Measurements from ENCODE around the gene PPIG.
"Not testable (repeated sequence)": the region's sequence is repeated elsewhere in the genome, so short reads cannot be mapped to it uniquely, and the experiment has no call there.

The PPIG gene

DNA sequence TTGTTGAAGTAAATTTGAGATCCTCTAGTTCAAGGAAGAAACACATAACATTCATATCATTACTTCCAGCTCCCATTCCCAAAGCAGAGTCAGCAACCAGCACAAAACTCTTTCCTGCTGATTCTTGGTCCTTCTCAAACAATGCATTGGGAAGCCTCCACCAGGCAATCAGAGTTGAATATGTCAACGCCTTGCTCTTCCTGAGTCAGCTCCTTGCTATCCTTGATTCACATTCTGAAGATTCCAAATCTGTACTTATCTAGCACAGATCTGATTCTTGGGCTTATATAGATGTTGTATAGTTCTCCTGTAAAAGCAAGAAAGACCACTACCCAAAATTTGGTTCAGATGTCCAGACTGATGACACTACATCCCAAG is 80.4 kb downstream of the PPIG start:
- DNase-seq (ENCODE audit: low read depth in 2 of 2), result no peak

DNA sequence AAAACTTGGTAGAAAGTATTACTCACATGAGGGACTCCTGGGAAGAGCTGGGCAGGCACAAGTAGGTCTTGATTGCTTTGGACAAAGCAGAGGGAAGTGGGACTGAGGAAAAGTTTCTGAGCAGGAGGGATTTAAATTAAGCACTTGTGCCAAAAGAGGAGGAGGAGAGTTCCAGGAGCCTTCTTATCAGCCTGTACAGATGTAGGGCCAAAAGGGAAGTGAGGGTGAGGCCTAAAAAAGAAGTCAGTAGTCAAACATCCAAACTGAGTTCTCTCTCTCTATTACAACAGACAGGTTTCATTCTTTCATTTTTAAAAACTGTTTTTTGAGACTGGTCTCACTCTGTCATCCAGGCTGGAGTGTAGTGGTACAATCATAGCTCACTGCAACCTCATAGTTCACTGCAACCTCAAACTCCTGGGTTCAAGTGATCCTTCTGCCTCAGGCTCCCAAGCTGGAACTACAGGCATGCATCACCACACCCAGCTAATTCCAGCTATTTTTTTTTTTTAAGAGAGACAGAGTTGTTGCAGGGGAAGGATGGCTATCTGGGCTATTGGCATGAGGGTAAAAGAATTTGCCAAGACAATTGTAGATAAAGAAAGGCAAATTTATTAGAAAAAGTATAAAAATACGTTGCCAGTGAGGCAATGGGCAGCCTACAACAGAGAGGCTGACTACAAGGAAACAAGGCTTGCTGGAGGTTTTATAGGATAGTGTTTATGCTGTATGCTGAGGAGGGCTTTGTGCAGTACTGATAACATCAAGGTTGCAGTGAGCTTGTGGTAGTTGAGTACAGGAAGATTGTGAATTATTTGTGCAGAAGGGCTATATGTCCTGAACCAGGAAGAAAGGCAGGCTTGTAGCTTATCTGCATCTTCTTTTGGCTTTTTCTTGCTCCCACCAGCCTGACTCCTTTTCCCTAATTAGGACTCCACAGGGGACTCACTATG is 81.1 kb downstream of the PPIG start:
- no peak for DNase-seq (ENCODE audit: low read depth in 2 of 2)

DNA sequence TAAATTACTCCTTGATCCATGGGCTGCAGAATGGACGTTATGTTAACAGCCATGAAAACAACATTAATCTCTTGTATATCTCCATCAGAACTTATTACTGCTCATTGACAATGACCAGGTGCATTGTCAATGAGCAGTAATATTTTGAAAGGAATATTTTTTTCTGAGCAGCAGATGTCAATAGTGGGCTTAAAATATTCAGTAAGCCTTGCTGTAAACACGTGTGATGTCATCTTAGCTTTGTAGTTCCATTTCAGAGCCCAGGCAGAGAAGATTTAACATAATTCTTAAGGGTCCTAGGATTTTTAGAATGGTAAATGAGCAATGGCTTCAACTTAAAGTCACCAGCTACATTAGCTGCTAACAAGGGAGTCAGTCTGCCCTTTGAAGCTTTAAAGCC is 83.4 kb downstream of the PPIG start:
- no peak for DNase-seq (ENCODE audit: low read depth in 2 of 2)

DNA sequence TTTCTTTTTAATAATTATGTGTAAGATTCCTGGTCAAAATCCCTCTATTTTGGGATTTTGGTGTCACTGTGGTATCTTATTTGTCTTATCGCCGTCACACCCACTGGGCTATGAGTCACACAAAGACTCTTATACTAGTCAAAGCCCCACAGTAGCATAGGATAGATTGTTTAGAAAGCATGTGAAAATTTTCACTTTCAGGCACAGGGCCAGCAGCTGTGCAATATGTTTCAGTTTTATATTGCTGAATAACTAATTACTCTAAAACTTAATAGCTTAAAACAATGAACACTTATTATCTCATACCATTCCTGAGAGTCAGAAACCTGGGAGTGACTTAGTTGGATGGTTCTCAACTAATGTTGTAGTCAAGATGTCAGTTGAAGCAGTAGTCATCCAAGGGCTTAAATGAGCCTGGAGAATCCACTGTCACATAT is 86.1 kb downstream of the PPIG start:
- DNase-seq (ENCODE audit: low read depth in 2 of 2), result no peak

DNA sequence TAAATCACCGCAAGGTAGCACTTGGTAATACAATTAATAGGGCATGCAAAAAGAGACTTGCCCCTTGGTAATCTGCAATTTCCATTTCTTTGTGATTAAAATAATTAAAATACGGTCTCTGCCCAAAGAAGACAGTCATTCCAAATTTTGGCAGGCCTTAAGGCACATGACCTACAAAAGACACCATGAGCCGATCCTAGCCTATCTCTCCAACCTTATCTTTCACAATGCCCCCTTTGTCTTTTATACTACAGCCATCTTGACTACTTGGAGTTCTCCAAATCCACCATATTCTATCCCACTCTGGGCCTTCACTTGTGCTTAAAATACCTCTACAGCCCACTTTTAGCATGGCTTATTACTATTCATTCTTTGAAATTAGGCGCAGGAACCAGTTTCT is 86.8 kb downstream of the PPIG start:
- no peak for DNase-seq (ENCODE audit: low read depth in 2 of 2)

DNA sequence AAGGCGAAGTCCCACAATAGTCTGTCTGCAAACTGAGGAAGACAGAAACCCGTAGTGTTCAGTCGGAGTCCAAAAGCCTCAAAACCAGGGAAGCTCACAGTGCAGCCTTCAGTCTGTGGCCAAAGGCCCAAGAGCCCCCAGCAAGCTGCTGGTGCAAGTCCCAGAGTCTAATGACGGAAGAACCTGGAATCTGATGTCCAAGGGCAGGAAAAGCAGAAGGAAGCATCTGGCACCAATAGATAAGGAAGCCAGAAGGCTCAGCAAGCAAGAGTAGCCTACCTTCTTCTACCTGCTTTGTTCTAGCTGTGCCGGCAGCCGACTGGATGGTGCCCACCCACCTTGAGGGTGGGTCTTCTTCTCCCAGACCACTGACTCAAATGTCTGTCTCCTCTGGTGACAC is 88.3 kb downstream of the PPIG start:
- no peak for DNase-seq (ENCODE audit: low read depth in 2 of 2)

DNA sequence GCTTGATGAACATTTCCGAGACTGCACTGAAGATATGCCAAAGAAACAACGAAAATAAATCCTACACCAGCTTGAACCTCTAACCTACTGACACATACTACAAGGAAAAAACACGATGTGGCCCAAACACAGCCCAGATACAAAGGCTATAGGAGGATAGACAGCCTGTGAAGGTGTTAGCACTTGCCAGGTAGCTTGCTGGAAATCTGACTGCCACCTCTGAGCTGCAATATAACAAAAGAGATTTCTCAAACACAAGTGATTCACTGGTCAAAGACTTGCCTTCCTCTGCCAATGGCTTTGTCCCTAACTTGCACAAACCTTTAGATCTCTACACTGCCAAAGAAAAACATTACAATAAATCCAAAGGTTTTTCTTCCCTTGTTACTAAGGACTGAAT is 89.0 kb downstream of the PPIG start:
- DNase-seq (ENCODE audit: low read depth in 2 of 2), result no peak

DNA sequence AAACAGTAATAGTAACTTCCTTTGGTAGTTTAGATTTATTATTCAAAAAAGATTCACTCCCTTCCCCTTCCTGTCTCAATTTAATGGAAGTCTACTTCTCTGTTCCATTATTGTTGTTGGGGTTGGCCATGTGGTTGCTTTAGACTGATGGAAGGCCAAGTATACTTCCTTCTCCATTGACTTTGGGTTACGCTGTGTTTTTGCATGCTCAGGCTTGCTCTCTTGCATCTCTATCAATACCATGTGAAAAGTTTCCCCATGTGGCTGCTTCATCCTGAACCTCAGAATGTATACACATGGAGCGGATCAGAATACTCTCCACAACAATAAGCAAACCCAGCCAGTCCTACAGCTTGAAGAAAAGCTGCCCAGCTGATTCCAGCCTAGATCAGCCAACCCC is 89.8 kb downstream of the PPIG start:
- DNase-seq (ENCODE audit: low read depth in 2 of 2), result no peak

DNA sequence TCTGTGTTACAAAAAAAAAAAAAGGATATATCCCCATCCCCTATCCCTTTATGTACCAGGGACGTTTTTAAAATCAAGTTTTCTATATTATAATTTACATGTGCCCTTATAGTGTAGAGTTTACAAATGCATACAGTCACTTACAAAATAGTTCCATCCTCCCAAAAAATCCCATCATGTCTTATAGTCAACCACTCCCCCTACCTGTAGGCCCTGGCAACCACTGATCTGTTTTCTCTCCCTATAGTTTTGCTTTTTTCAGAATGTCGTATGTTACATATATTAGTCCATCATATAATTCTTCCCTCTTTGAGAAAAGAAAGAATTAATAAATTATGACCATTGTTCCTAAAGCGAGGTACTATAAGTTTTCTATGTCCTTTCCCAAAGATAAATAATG is 92.2 kb downstream of the PPIG start:
- DNase-seq (ENCODE audit: low read depth in 2 of 2), result no peak

DNA sequence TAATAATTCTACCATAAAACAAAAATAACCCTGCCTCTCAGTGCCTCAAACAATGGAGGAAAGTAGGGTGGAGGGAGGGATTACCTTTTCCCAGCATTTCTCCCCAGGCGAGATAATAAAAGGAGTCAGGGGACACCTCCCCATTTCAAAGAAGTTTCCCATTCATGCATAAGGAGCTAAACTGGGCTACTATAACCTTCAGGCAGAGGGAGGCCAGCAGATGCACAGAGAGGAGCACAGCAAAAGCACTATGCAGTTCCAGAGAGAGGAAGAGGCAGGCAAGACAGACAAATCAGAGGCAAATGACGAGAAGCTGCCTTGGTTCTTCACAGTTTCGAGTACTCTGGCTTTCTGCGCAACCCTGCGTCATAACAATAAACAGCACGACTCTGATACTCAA is 92.7 kb downstream of the PPIG start:
- DNase-seq (ENCODE audit: low read depth in 2 of 2), result no peak

DNA sequence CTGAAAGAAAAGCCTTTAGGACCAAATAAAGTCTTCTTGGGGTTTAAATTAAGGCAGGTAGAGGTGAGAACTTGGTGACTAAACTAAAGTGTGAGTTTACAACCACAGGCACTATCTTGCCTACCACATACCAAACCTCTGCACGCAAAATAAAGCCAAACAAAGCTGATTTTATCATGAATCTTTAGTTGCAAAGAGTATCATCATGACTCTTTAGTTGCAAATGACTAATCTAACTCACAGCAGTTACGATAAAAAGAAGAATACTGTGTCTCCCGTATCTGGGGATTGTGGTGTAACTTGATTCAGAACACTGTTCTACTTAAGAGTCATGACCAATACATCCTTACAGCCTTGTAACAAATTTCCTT is 98.9 kb downstream of the PPIG start:
- no peak for DNase-seq (ENCODE audit: low read depth in 2 of 2)

DNA sequence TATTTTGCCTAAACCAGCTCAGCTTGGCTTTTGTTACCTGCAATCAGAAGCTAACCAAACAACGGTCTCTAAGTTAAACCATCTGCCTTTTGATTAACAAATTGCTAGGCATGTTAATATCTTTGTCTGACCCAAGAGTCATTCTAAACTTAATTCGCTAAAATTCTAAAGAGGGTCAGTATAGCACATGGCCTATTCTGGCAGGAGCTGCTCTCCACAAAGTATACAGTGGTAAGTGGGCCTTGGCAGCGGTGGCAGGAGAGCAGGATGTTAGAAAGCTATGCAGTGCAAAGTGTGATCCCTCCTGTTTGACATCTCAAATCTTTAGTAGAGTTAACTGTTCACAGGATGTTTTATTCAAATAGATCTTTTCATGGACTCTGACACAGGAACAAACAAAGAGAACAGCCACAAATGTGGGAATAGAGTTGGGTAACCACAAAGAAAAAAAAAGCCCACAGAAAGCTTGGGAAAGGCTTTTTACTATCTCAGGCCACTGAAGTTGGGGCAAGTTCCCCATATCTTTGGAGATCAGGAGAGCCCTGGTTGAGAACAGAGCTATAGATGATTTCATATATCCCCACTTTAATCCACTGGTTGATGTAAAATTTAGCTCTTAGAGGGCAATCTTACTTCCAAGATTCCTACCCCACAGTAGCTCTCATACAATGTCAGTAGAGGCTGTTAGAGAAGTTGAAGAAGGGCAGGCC is 99.4 kb downstream of the PPIG start:
- no peak for DNase-seq (ENCODE audit: low read depth in 2 of 2)

DNA sequence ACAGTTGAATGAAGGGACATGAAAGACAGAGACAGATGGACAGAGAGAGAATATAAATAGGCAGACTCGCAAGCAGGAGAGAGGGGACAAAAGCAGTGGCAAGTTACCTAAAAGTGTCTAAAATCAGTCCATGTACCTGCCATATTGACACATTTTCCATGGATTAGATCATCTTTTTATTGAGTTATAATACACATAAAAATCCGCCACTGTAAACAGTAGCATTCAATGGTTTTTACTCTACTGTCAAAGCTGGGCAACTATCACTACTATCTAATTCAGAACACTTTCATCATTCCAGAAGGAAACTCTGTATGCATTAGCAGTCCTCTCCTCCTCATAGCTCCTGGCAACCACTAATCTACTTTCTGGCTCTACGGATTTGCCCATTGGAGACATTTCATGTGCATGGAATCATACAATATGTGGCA is 100.0 kb downstream of the PPIG start:
- DNase-seq (ENCODE audit: low read depth in 2 of 2), result no peak

DNA sequence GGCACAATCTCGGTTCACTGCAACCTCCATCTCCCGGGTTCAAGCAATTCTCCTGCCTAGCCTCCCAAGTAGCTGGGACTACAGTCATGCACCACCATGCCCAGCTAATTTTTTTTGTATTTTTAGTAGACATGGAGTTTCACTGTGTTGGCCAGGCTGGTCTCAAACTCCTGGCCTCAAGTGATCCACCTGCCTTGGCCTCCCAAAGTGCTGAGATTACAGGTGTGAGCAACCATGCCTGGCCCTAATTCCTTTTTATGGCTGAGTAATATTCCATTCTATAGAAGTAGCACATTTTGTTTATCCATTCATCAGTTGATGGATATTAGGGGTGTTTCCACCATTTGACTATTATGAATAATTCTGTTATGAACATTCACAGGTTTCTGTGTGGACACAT is 100.6 kb downstream of the PPIG start:
- not testable (repeated sequence) for DNase-seq (ENCODE audit: low read depth in 2 of 2)

DNA sequence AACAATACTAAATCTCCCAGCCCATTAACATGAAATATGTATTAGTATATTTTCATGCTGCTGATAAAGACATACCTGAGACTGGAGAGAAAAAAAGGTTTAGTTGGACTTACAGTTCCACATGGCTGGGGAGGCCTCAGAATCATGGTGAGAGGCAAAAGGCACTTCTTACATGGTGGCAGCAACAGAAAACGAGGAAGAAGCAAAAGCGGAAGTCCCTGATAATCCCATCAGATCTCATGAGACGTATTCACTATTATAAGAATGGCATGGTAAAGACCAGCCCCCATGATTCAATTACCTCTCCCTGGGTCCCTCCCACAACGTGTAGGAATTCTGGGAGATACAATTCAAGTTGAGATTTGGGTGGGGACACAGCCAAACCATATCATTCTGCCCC is 102.7 kb downstream of the PPIG start:
- DNase-seq (ENCODE audit: low read depth in 2 of 2), result not testable (repeated sequence)

DNA sequence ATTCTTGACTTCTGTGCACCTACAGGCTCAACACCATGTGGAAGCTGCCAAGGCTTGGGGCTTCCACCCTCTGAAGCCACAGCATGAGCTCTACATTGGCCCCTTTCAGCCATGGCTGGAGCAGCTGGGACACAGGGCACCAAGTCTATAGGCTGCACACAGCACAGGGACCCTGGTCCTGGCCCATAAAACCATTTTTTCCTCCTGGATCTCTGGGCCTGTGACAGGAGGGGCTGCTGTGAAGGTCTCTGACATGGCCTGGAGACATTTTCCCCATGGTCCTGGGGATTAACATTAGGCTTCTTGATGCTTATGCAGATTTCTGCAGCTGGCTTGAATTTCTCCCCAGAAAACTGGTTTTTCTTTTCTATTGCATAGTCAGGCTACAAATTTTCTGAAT is 103.8 kb downstream of the PPIG start:
- not testable (repeated sequence) for DNase-seq (ENCODE audit: low read depth in 2 of 2)

DNA sequence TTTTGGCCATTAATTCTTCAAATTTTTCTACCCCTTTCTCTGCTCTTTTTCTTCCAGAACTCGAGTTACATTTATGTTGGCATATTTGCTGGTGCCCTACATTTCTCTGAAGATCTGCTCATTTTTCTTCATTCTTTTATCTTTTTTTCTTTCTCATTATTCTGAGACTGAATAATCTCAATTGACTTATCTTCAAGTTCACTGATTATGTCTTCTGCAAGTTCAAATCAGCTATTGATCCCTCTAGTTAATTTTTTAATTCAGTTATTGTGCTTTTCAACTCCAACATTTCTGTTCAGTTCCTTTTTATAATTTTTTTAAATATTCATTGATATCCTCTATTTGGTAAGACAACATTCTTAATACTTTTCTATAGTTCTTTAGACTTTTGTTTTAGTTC is 106.8 kb downstream of the PPIG start:
- DNase-seq (ENCODE audit: low read depth in 2 of 2), result no peak

Measured in activated CD8-positive, alpha-beta memory T cell treated with anti-CD3 and anti-CD28 coated beads for 4 hours (primary cell).